PC-3 (cell line): ENCODE measurements around the gene IRF5. TPM values are rescaled to one million over a fixed set of nuclear protein-coding genes. Genes with fewer than 3 reads are reported as not detected.

Experiments used
- ATAC-seq: fragments of 200-7000 bp; cut with Tn5 transposase; 2 replicates; pipeline ENCODE4 v1.9.1; 2020; ENCODE audit warnings: mild to moderate bottlenecking, moderate library complexity
- BruUV-seq: library from RNA; stranded (reverse); fragments of 400-500 nt; replicated peaks from 2 replicates; lab custom pipeline; 2021; lab: Mats Ljungman, UMichigan
- CTCF ChIA-PET: fragments of 300-600 bp; sonication (Branson Sonifier 250); formaldehyde crosslinking; loops from one replicate; lab custom pipeline; 2022; ENCODE audit warnings: antibody characterized with exemption; lab: Charles Lee
- POLR2A ChIA-PET: fragments of 300-600 bp; sonication (Branson Sonifier 250); formaldehyde crosslinking; loops from one replicate; lab custom pipeline; 2022; ENCODE audit warnings: antibody characterized with exemption; ENCODE audit not compliant: unreplicated experiment; lab: Charles Lee
- DNase-seq: peaks from one replicate; pipeline ENCODE4 v3.0.0-alpha.2; 2015
- H2AFZ ChIP-seq: fragments of 300-600 bp; sonication (generic); 2 replicates; pipeline ENCODE4 v1.6.0; 2016; ENCODE audit warnings: antibody characterized with exemption, low read length
- H3F3A ChIP-seq: fragments of 300-600 bp; sonication (generic); one replicate; pipeline ENCODE4 v1.6.0; 2017; ENCODE audit warnings: antibody characterized with exemption, low read length, control low read depth, mild to moderate bottlenecking; ENCODE audit not compliant: unreplicated experiment
- H3K27ac ChIP-seq: fragments of 300-600 bp; sonication (generic); 2 replicates; pipeline ENCODE4 v1.5.1; 2016; ENCODE audit warnings: mild to moderate bottlenecking, low read length
- H3K27me3 ChIP-seq: fragments of 300-600 bp; sonication (generic); 2 replicates; pipeline ENCODE4 v1.6.1; 2016; ENCODE audit warnings: low read length, mixed read lengths
- H3K36me3 ChIP-seq: fragments of 300-600 bp; sonication (generic); 2 replicates; pipeline ENCODE4 v1.6.1; 2016; ENCODE audit warnings: low read depth, mixed run types, low read length, mixed read lengths
- H3K4me1 ChIP-seq: fragments of 300-600 bp; sonication (generic); 2 replicates; pipeline ENCODE4 v1.5.1; 2016; ENCODE audit warnings: low read length; ENCODE audit not compliant: insufficient read depth
- H3K4me2 ChIP-seq: fragments of 300-600 bp; sonication (generic); 2 replicates; pipeline ENCODE4 v1.6.0; 2016; ENCODE audit warnings: low read length
- H3K4me3 ChIP-seq: fragments of 300-600 bp; sonication (generic); 2 replicates; pipeline ENCODE4 v1.5.1; 2016; ENCODE audit warnings: mild to moderate bottlenecking, low read length, mixed read lengths
- H3K79me2 ChIP-seq: fragments of 300-600 bp; sonication (generic); 2 replicates; pipeline ENCODE4 v1.6.1; 2017; ENCODE audit warnings: low read length, mixed read lengths
- H3K9ac ChIP-seq: fragments of 300-600 bp; sonication (generic); 2 replicates; pipeline ENCODE4 v1.6.0; 2016; ENCODE audit warnings: mild to moderate bottlenecking, low read length
- H3K9me2 ChIP-seq: fragments of 300-600 bp; sonication (generic); replicated peaks from 2 replicates; pipeline ENCODE4 v1.6.1; 2016; ENCODE audit warnings: mixed run types, low read length, mixed read lengths
- H3K9me3 ChIP-seq: fragments of 300-600 bp; sonication (generic); 2 replicates; pipeline ENCODE4 v1.6.1; 2016; ENCODE audit warnings: low read length, mixed read lengths
- H4K20me1 ChIP-seq: fragments of 300-600 bp; sonication (generic); 2 replicates; pipeline ENCODE4 v1.6.1; 2016; ENCODE audit warnings: low read length, mixed read lengths
- EZH2 ChIP-seq: fragments of 300-600 bp; sonication (generic); IDR thresholded peaks from one replicate; pipeline ENCODE4 v1.6.1; 2017; ENCODE audit warnings: antibody characterized with exemption, mild to moderate bottlenecking, low read length; ENCODE audit not compliant: unreplicated experiment
- EZH2phosphoT487 ChIP-seq: fragments of 300-600 bp; sonication (generic); IDR thresholded peaks from 2 replicates; pipeline ENCODE4 v1.6.1; 2018; ENCODE audit warnings: mild to moderate bottlenecking, antibody characterized with exemption, low read length, borderline replicate concordance
- intact Hi-C: fragments of 100-400 bp; cut with micrococcal nuclease; formaldehyde crosslinking; loops from 2 replicates; pipeline ENCODE4 v1.9.0; 2023
- total RNA-seq: library from RNA; depleted of rRNA; stranded (reverse); fragments of >200 nt; gene quantifications from 2 replicates; pipeline ENCODE4 v1.2.3, GENCODE V29; 2014
- TF ChIP-seq, protein P1 (sequence below): fragments of 300-600 bp; sonication (generic); conservative IDR thresholded peaks from 2 replicates; pipeline ENCODE4 v1.5.1; 2017; ENCODE audit warnings: antibody characterized with exemption, low read depth, mild to moderate bottlenecking, low read length

IRF5 gene
- total RNA-seq, 1 experiment from 2014 or later: 15.3 TPM

GRCh38 chr7:128915841-128916642, 21.7 kb upstream of the IRF5 start:
- Histone ChIP-seq H3K4me3 (no peak overlapping the region), H3K9me3 (no peaks in the 10 kb centered on the region), H3F3A (no peaks in the 10 kb centered on the region), H3K9ac (no peak overlapping the region), H3K4me1 (no peaks in the 10 kb centered on the region), H2AFZ (no peak overlapping the region), H3K4me2 (no peak overlapping the region), H3K79me2 (no peaks in the 10 kb centered on the region), H4K20me1 (no peaks in the 10 kb centered on the region), H3K36me3 (no peaks in the 10 kb centered on the region), H3K27me3 (peaks cover 9% of the 10 kb centered on the region; the same call in 1 of the 2 replicates), H3K27ac (no peak overlapping the region), H3K9me2 (no peaks in the 10 kb centered on the region)
- POLR2A ChIA-PET: no interaction called here
- ATAC-seq (no peak), DNase-seq (no peak)
- BruUV-seq: no TSS peak
- TF ChIP-seq EZH2 (no peak), EZH2phosphoT487 (no peak)
- intact Hi-C loops: no loop called here
- CTCF ChIA-PET: no interaction called here

DNA sequence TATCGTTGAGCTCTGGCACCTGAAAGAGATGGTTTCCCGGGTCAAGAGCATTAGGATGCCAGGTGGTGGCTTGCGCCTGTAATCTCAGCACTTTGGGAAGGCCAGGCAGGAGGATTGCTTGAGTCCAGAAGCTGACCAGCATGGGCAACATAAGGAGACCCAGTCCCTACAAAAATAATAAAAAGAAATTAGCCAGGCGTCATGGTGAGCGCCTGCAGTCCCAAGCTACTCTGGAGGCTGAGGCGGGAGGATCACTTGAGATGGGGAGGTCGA, 21.1 kb upstream of the IRF5 start:
- no peak for ATAC-seq
- Histone ChIP-seq H3K9me2 (no peaks in the 10 kb centered on the region), H3F3A (no peaks in the 10 kb centered on the region), H3K27ac (no peak overlapping the region), H2AFZ (no peak overlapping the region), H3K79me2 (no peaks in the 10 kb centered on the region), H3K9ac (no peak overlapping the region), H3K36me3 (no peaks in the 10 kb centered on the region), H3K4me2 (no peak overlapping the region), H3K9me3 (no peaks in the 10 kb centered on the region), H3K27me3 (peaks cover 11% of the 10 kb centered on the region; the same call in 1 of the 2 replicates), H3K4me3 (no peak overlapping the region), H4K20me1 (no peaks in the 10 kb centered on the region), H3K4me1 (no peaks in the 10 kb centered on the region)
- ChIA-PET CTCF (no interaction called here), POLR2A (no interaction called here)
- DNase-seq: no peak
- intact Hi-C loops: no loop called here
- BruUV-seq: no TSS peak
- TF ChIP-seq EZH2phosphoT487 (no peak), EZH2 (no peak)
- TF ChIP-seq, protein P1, sequence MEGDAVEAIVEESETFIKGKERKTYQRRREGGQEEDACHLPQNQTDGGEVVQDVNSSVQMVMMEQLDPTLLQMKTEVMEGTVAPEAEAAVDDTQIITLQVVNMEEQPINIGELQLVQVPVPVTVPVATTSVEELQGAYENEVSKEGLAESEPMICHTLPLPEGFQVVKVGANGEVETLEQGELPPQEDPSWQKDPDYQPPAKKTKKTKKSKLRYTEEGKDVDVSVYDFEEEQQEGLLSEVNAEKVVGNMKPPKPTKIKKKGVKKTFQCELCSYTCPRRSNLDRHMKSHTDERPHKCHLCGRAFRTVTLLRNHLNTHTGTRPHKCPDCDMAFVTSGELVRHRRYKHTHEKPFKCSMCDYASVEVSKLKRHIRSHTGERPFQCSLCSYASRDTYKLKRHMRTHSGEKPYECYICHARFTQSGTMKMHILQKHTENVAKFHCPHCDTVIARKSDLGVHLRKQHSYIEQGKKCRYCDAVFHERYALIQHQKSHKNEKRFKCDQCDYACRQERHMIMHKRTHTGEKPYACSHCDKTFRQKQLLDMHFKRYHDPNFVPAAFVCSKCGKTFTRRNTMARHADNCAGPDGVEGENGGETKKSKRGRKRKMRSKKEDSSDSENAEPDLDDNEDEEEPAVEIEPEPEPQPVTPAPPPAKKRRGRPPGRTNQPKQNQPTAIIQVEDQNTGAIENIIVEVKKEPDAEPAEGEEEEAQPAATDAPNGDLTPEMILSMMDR: no peak

DNA sequence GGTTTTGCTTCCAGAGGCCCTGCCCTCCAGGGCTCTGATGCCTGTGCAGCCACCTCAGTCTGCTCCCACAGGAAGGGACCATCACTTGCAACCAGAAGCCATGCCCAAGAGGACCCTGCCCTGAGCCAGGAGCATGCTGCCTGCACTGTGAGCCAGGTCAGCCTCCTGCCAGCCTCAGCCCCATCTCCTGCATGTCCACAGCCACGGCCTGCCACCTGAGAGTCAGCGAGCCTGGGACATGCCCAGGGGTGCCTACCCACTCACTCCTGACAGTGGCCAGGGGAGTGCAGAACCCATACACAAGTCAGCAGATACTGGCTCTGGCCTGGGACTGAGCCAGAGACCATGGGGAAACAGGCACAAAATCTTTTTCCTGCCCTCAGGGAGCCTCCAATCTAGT, 20.6 kb upstream of the IRF5 start:
- Histone ChIP-seq H3K4me3 (no peak overlapping the region), H3K4me2 (no peak overlapping the region), H3K9ac (no peak overlapping the region), H3K9me3 (no peaks in the 10 kb centered on the region), H3K9me2 (no peaks in the 10 kb centered on the region), H3K27me3 (peaks cover 11% of the 10 kb centered on the region; the same call in 1 of the 2 replicates), H3F3A (no peaks in the 10 kb centered on the region), H3K27ac (no peak overlapping the region), H3K79me2 (no peaks in the 10 kb centered on the region), H2AFZ (no peak overlapping the region), H3K4me1 (no peaks in the 10 kb centered on the region), H3K36me3 (no peaks in the 10 kb centered on the region), H4K20me1 (no peaks in the 10 kb centered on the region)
- POLR2A ChIA-PET: no interaction called here
- CTCF ChIA-PET: no interaction called here
- ATAC-seq (no peak), DNase-seq (no peak)
- TF ChIP-seq EZH2phosphoT487 (no peak), EZH2 (no peak)
- TF ChIP-seq, protein P1: no peak
- intact Hi-C loops: no loop called here
- no TSS peak for BruUV-seq
